RWPE1 (cell line): Measurements from ENCODE around the gene ADARB1.

Experiments used
- CTCF ChIA-PET: fragments of 350-600 bp; sonication (Branson Sonifier 250); formaldehyde crosslinking; extraction: SDS; loops from one replicate; lab custom pipeline; 2021; lab: Yijun Ruan, JAX
- POLR2A ChIA-PET: fragments of 400-600 bp; formaldehyde crosslinking; extraction: SDS; loops from one replicate; lab custom pipeline; 2020; ENCODE audit warnings: antibody characterized with exemption; ENCODE audit not compliant: low non-redundant PET; lab: Yijun Ruan, JAX
- DNase-seq: peaks from one replicate; pipeline ENCODE4 v3.0.0; 2012; ENCODE audit warnings: low spot score
- H3K27ac ChIP-seq: fragments of 450-650 bp; 2 replicates; pipeline ENCODE4 v1.5.1; 2017
- CTCF ChIP-seq: fragments of 450-650 bp; conservative IDR thresholded peaks from 2 replicates; pipeline ENCODE4 v1.5.1; 2017; ENCODE audit warnings: low read depth, mild to moderate bottlenecking

The ADARB1 gene

GRCh38 chr21:45122030-45122429 is 47.6 kb downstream of the ADARB1 start:
- H3K27ac ChIP-seq, result no peak overlapping the region
- ChIA-PET POLR2A (no interaction called here), CTCF (interaction anchor here (1.3 kb wide), 1 partner anchor 25 kb away, joined by 3 read pairs; no protein-coding TSS in a partner anchor)
- no peak for DNase-seq
- TF ChIP-seq CTCF, result no peak

DNA sequence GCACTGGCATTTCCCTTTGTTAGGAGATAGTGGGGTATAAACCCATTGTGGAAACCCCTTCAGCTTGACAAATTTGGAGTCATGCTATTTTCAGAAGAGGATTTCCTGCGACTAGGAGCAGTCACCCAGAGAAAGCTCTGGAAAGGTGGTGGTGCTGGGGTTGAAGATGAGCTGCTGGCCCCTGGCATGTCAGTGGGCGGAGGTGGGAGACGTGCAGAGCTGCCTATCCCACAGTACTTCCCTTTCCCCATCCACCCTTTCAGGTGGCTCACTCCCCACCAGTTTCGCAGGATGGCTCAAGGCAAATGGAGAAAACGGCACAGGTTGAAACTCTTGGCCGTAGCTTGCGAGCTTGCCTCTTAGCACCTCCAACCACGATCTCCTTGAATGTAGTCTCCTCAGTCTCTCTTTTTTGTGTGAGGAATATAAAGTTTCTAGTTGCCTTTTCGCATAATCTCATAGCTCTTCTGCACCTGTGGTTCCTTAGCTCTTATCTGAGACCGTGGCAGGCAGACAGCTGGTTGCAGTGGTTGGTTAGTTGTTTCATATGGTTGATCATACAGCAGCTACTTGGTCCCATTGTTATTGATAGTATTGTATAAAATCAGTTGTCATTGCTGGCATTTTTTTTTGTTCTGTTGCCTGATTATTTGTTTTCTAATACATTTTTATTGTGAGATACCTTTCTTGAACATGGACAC is 48.2 kb downstream of the ADARB1 start:
- CTCF ChIA-PET, result interaction anchor here (0.7 kb wide), 1 partner anchor 11 kb away, joined by 3 read pairs; no protein-coding TSS in a partner anchor
- no peak overlapping the region for H3K27ac ChIP-seq
- TF ChIP-seq CTCF, result no peak
- DNase-seq, result no peak
- POLR2A ChIA-PET, result no interaction called here

DNA sequence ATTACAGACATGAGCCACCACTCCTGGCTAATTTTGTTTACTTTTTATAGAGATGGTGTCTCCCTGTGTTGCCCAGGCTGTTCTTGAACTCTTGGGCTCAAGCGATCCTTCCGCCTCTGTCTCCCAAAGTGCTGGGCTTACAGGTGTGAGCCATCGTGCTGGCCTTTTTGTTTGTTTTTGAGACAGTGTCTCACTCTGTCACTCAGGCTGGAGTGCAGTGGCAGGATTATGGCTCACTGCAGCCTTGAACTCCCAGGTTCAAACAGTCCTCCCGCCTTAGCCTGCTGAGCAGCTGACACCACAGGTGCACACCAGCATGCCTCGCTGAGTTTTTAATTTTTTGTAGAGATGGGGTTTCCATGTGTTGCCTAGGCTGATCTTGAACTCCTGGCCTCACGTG is 49.1 kb downstream of the ADARB1 start:
- no peak for TF ChIP-seq CTCF
- ChIA-PET POLR2A (no interaction called here), CTCF (no interaction called here)
- DNase-seq, result no peak
- no peak overlapping the region for H3K27ac ChIP-seq

DNA sequence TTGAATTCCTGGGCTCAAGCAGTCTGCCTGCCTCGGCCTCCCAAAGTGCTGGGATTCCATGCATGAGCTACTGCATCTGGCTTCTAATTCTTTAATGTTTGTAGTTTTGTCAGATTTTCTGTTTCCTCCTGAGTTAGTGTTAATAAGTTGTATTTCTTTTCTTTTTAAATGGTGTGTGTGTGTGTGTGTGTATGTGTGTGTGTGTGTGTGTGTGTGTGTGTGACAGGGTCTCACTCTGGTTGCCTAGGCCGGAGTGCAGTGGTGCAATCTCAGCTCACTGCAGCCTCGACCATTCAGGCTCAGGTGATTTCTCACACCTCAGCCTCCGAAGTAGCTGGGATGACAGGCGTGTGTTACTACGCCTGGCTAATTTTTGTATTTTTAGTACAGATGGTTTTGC is 50.2 kb downstream of the ADARB1 start:
- POLR2A ChIA-PET, result no interaction called here
- CTCF ChIA-PET, result interaction anchor here (0.7 kb wide), 2 partner anchors 19 to 134 kb away, joined by 3 read pairs; no protein-coding TSS in a partner anchor
- DNase-seq, result no peak
- H3K27ac ChIP-seq, result no peak overlapping the region
- no peak for TF ChIP-seq CTCF

- TF ChIP-seq CTCF, result no peak
- POLR2A ChIA-PET, result no interaction called here
- no peak overlapping the region for H3K27ac ChIP-seq
- CTCF ChIA-PET, result interaction anchor here (0.7 to 1.2 kb wide), 2 partner anchors 107 to 175 kb away, joined by 3 to 4 read pairs; no protein-coding TSS in a partner anchor
- no peak for DNase-seq
Observed at GRCh38 chr21:45125357-45125756, 51.0 kb downstream of the ADARB1 start.

DNA sequence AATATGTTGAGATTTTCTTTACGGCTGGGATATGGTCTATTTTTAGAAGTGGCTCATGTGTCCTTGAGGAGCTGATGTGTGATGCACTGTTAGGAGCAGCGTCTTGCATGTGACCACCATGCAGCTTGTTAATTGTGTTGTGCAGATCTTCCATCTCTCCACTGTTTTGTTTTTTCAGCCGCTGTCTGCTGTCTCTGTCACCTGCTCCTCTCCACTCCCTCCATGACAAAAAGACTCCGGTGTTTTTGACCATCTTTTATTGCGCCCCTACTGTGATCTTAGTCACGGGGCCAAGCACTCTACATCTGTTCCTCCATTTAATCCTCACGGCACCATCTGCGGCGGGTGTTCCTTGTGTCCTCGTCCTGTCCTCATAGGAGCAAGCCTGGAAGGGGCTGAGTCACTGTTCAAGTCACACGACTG is 51.8 kb downstream of the ADARB1 start:
- no peak for DNase-seq
- TF ChIP-seq CTCF, result no peak
- ChIA-PET POLR2A (no interaction called here), CTCF (interaction anchor here (1.2 to 1.4 kb wide), 2 partner anchors 13 to 176 kb away, joined by 3 read pairs; no protein-coding TSS in a partner anchor)
- no peak overlapping the region for H3K27ac ChIP-seq
